RWPE1 (cell line): Measurements from ENCODE around the gene UCK2.
"Not testable (repeated sequence)": the region's sequence is repeated elsewhere in the genome, so short reads cannot be mapped to it uniquely, and the experiment has no call there.

Source experiments
- CTCF ChIA-PET: fragments of 350-600 bp; sonication (Branson Sonifier 250); formaldehyde crosslinking; extraction: SDS; loops from one replicate; lab custom pipeline; 2021; lab: Yijun Ruan, JAX
- POLR2A ChIA-PET: fragments of 400-600 bp; formaldehyde crosslinking; extraction: SDS; loops from one replicate; lab custom pipeline; 2020; ENCODE audit warnings: antibody characterized with exemption; ENCODE audit not compliant: low non-redundant PET; lab: Yijun Ruan, JAX
- DNase-seq: peaks from one replicate; pipeline ENCODE4 v3.0.0; 2012; ENCODE audit warnings: low spot score
- H3K27ac ChIP-seq: fragments of 450-650 bp; 2 replicates; pipeline ENCODE4 v1.5.1; 2017
- CTCF ChIP-seq: fragments of 450-650 bp; conservative IDR thresholded peaks from 2 replicates; pipeline ENCODE4 v1.5.1; 2017; ENCODE audit warnings: low read depth, mild to moderate bottlenecking

The UCK2 gene

GRCh38 chr1:165827268-165828102 is at the start of gene UCK2:
UCK2 (plus strand) TSS chr1:165827614; CDS start chr1:165827834, 220 bp downstream.
- CTCF ChIA-PET, result interaction anchor here (1.0 kb wide), 1 partner anchor 9 kb away, joined by 3 read pairs; no protein-coding TSS in a partner anchor
- POLR2A ChIA-PET, result interaction anchor here (0.8 kb wide), 1 partner anchor 58 kb away, joined by 3 read pairs; no protein-coding TSS in a partner anchor

GRCh38 chr1:165778197-165778596 is 49.2 kb upstream of the UCK2 start:
- H3K27ac ChIP-seq, POLR2A ChIA-PET, CTCF ChIA-PET, DNase-seq: not testable (repeated sequence)

More at GRCh38 chr1:165827268-165828102, at the start of gene UCK2:
- TF ChIP-seq CTCF, result peak; percentile 53; the same call in 1 of the 2 replicates
- peak within 1 kb of the TSS; percentile 95 for H3K27ac ChIP-seq
- DNase-seq, result peak; percentile 82

GRCh38 chr1:165783519-165783918 is 43.9 kb upstream of the UCK2 start:
- POLR2A ChIA-PET, CTCF ChIA-PET, H3K27ac ChIP-seq, DNase-seq: not testable (repeated sequence)

GRCh38 chr1:165787741-165788140 is 39.7 kb upstream of the UCK2 start:
- H3K27ac ChIP-seq, result no peak overlapping the region
- no peak for DNase-seq
- POLR2A ChIA-PET, result no interaction called here
- CTCF ChIA-PET, result no interaction called here
- no peak for TF ChIP-seq CTCF

- ChIA-PET CTCF (no interaction called here), POLR2A (no interaction called here)
- no peak for DNase-seq
- H3K27ac ChIP-seq, result no peak overlapping the region
- no peak for TF ChIP-seq CTCF
Observed at GRCh38 chr1:165793951-165794350, 33.5 kb upstream of the UCK2 start.

GRCh38 chr1:165795894-165796293 is 31.5 kb upstream of the UCK2 start:
- no peak for DNase-seq
- CTCF ChIA-PET, result no interaction called here
- no peak for TF ChIP-seq CTCF
- no peak overlapping the region for H3K27ac ChIP-seq
- POLR2A ChIA-PET, result no interaction called here

GRCh38 chr1:165799387-165799786 is 28.0 kb upstream of the UCK2 start:
- no peak overlapping the region for H3K27ac ChIP-seq
- POLR2A ChIA-PET, result no interaction called here
- CTCF ChIA-PET, result no interaction called here
- TF ChIP-seq CTCF, result no peak
- DNase-seq, result no peak

- CTCF ChIA-PET, result interaction anchor here (0.7 kb wide), 1 partner anchor 19 kb away, joined by 4 read pairs; no protein-coding TSS in a partner anchor
- H3K27ac ChIP-seq, DNase-seq, POLR2A ChIA-PET: not testable (repeated sequence)
Observed at GRCh38 chr1:165804513-165804912, 22.9 kb upstream of the UCK2 start.
